NCI-H82 (cell line): ENCODE data around the gene SLC35B4.
"Not testable (repeated sequence)": the region's sequence is repeated elsewhere in the genome, so short reads cannot be mapped to it uniquely, and the experiment has no call there.

Source experiments
- DNase-seq: peaks from one replicate; lab custom pipeline; 2025; lab: John Stamatoyannopoulos, UW

Gene SLC35B4

GRCh38 chr7:134331393-134331792 is 14.7 kb upstream of the SLC35B4 start:
- DNase-seq = no peak

- DNase-seq = no peak
Observed at GRCh38 chr7:134330974-134331373, 14.2 kb upstream of the SLC35B4 start.

- DNase-seq = peak; percentile 29
Observed at GRCh38 chr7:134329614-134330346, 13.1 kb upstream of the SLC35B4 start.

GRCh38 chr7:134328900-134329299 is 12.2 kb upstream of the SLC35B4 start:
- no peak for DNase-seq

- peak; percentile 90 for DNase-seq
Observed at GRCh38 chr7:134327896-134328295, 11.2 kb upstream of the SLC35B4 start.

- no peak for DNase-seq
Observed at GRCh38 chr7:134324107-134324506, 7.4 kb upstream of the SLC35B4 start.

GRCh38 chr7:134320201-134320600 is 3.5 kb upstream of the SLC35B4 start:
- no peak for DNase-seq

- DNase-seq = no peak
Observed at GRCh38 chr7:134318443-134318842, 1.7 kb upstream of the SLC35B4 start.

- no peak for DNase-seq
Observed at GRCh38 chr7:134317434-134317833, 704 bp upstream of the SLC35B4 start.

- peak; percentile 35 for DNase-seq
Observed at GRCh38 chr7:134315679-134316538, 821 bp downstream of the SLC35B4 start.

- no peak for DNase-seq
Observed at GRCh38 chr7:134313543-134313942, 3.2 kb downstream of the SLC35B4 start.

GRCh38 chr7:134312717-134313116 is 4.0 kb downstream of the SLC35B4 start:
- no peak for DNase-seq

- DNase-seq = no peak
Observed at GRCh38 chr7:134311807-134312206, 4.9 kb downstream of the SLC35B4 start.

GRCh38 chr7:134308548-134308947 is 8.2 kb downstream of the SLC35B4 start:
- DNase-seq = no peak

- DNase-seq = no peak
Observed at GRCh38 chr7:134307320-134307719, 9.4 kb downstream of the SLC35B4 start.

- DNase-seq = no peak
Observed at GRCh38 chr7:134302120-134302519, 14.6 kb downstream of the SLC35B4 start.

GRCh38 chr7:134301592-134301991 is 15.1 kb downstream of the SLC35B4 start:
- DNase-seq = no peak

GRCh38 chr7:134300988-134301387 is 15.7 kb downstream of the SLC35B4 start:
- no peak for DNase-seq

- peak; percentile 32 for DNase-seq
Observed at GRCh38 chr7:134298902-134299683, 17.6 kb downstream of the SLC35B4 start.

GRCh38 chr7:134297489-134297888 is 19.2 kb downstream of the SLC35B4 start:
- no peak for DNase-seq

GRCh38 chr7:134295982-134296381 is 20.7 kb downstream of the SLC35B4 start:
- not testable (repeated sequence) for DNase-seq

GRCh38 chr7:134293002-134293740 is 23.6 kb downstream of the SLC35B4 start:
- no peak for DNase-seq
